Posterior vena cava (tissue), 2 donors: ENCODE data around the gene RRAGD. TPM values are rescaled to one million over a fixed set of nuclear protein-coding genes. Genes with fewer than 3 reads are reported as not detected.

ENCODE experiments used
- DNase-seq: peaks from one replicate; pipeline ENCODE4 v3.0.0-alpha.2; 2020; ENCODE audit warnings: low spot score
- intact Hi-C, 2 donors: fragments of 100-400 bp; cut with DNase I; formaldehyde crosslinking; loops; one replicate each; pipeline versions ENCODE4 v1.14.1 to v1.14.2; 2022 to 2023
- total RNA-seq, 2 donors: library from RNA; stranded (reverse); fragmentation: NEBNext Ultra II Directional; extraction: Animal tissue kit (Norgen Biotek cat#: 25700); gene quantifications; one replicate each; pipeline ENCODE4 v1.2.1, GENCODE V29; 2021
- donor health status: DM: yes; HTN: yes; CAD: no.
- donor health status: DM: yes; HTN: yes; CAD: no.

RRAGD gene
- total RNA-seq, 2 donors from 2014 or later = 21.7 to 31.3 TPM

DNA sequence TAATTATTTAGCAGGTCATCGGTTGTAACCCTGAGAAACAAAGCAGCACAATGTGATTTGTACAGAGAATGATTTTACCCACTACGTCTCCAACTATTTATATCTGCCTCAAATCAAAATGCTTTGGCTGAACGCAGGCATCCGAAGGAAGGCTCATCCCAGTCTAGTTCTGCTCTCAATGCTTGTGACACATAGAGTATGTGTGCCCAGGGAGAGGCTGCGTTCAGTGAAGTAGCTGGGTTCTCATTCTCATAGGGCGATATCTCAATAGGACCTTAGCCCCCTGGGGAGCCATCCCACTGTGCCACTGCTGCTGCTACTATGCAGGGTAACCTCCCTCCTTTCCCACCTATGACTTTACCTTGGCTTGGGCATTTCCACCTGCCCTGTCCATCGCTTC, 97.4 kb downstream of the RRAGD start:
- intact Hi-C loops = no loop called here
- DNase-seq = no peak

Other genes starting within 250 kb of the RRAGD start
- gene GABRR1, start 194.9 kb downstream of the RRAGD start, total RNA-seq = under 1 TPM; 0.19 to 0.29 TPM
- gene GABRR2, start 97.0 kb downstream of the RRAGD start, total RNA-seq = 1 to 10 TPM in 1 of 2 donors, under 1 TPM in 1; 0.93 to 1.7 TPM
- 10 to 100 TPM; 39.8 to 43.8 TPM for gene UBE2J1, start 59.6 kb downstream of the RRAGD start, total RNA-seq
- gene ANKRD6, start 20.9 kb upstream of the RRAGD start, total RNA-seq = 10 to 100 TPM; 14.6 to 16.0 TPM
- gene LYRM2, start 226.5 kb upstream of the RRAGD start, total RNA-seq = 10 to 100 TPM; 34.1 to 34.3 TPM